ENCODE measurements around the gene CDV3.

Gene CDV3

GRCh38 chr3:133600572-133601081 lies 27.1 kb downstream of the CDV3 start:
- FAIRE-seq = no peak

GRCh38 chr3:133606342-133606741 lies 32.9 kb downstream of the CDV3 start:
- DNase-seq (ENCODE audit: low spot score) = no peak
- no peak for FAIRE-seq

More at GRCh38 chr3:133600572-133601081, 27.1 kb downstream of the CDV3 start:
- no peak for DNase-seq (ENCODE audit: low spot score)

- DNase-seq (ENCODE audit: low spot score) = no peak
- FAIRE-seq = no peak
Measured at GRCh38 chr3:133606902-133607301, 33.4 kb downstream of the CDV3 start.

GRCh38 chr3:133607816-133608215 lies 34.3 kb downstream of the CDV3 start:
- FAIRE-seq (no peak), DNase-seq (ENCODE audit: low spot score) (no peak)

- no peak for DNase-seq (ENCODE audit: low spot score)
Measured at GRCh38 chr3:133608388-133608787, 34.9 kb downstream of the CDV3 start.

GRCh38 chr3:133610031-133610430 lies 36.5 kb downstream of the CDV3 start:
- DNase-seq (ENCODE audit: low spot score) (no peak), FAIRE-seq (no peak)

More at GRCh38 chr3:133608388-133608787, 34.9 kb downstream of the CDV3 start:
- no peak for FAIRE-seq

GRCh38 chr3:133611534-133611933 lies 38.0 kb downstream of the CDV3 start:
- DNase-seq (ENCODE audit: low spot score) (no peak), FAIRE-seq (no peak)

- DNase-seq (ENCODE audit: low spot score) (no peak), FAIRE-seq (no peak)
Measured at GRCh38 chr3:133620066-133620784, 46.7 kb downstream of the CDV3 start.

- DNase-seq (ENCODE audit: low spot score) = no peak
Measured at GRCh38 chr3:133627789-133628188, 54.3 kb downstream of the CDV3 start.

GRCh38 chr3:133629146-133629545 lies 55.7 kb downstream of the CDV3 start:
- FAIRE-seq = no peak
- DNase-seq (ENCODE audit: low spot score) = no peak

More at GRCh38 chr3:133627789-133628188, 54.3 kb downstream of the CDV3 start:
- no peak for FAIRE-seq

- DNase-seq (ENCODE audit: low spot score) = no peak
- FAIRE-seq = no peak
Measured at GRCh38 chr3:133633439-133633838, 60.0 kb downstream of the CDV3 start.

Measured in urothelium cell line (cell line).